Caco-2 (cell line): ENCODE data around the gene ACOT4. TPM values are rescaled to one million over a fixed set of nuclear protein-coding genes. Genes with fewer than 3 reads are reported as not detected.

Source experiments
- BruUV-seq: library from RNA; stranded (reverse); fragments of 400-500 nt; replicated peaks from 2 replicates; lab custom pipeline; 2021; lab: Mats Ljungman, UMichigan
- CTCF ChIA-PET: fragments of 300-600 bp; sonication (Branson Sonifier 250); formaldehyde crosslinking; loops from one replicate; lab custom pipeline; 2022; ENCODE audit warnings: antibody characterized with exemption; lab: Charles Lee
- POLR2A ChIA-PET: fragments of 300-600 bp; sonication (Branson Sonifier 250); formaldehyde crosslinking; loops from one replicate; lab custom pipeline; 2022; ENCODE audit warnings: antibody characterized with exemption; lab: Charles Lee
- DNase-seq, 2 experiments: peaks; one replicate each; pipeline versions ENCODE4 v3.0.0 to v3.0.0-alpha.2; 2020 to 2022
- H3K27me3 ChIP-seq: replicated peaks from 2 replicates; pipeline ENCODE4 v1.6.0; 2011; ENCODE audit warnings: low read length; ENCODE audit not compliant: control insufficient read depth, insufficient read depth
- H3K36me3 ChIP-seq: 2 replicates; pipeline ENCODE4 v1.5.1; 2011; ENCODE audit warnings: low read length; ENCODE audit not compliant: control insufficient read depth, insufficient read depth
- H3K4me1 ChIP-seq: fragments of 250-450 bp; sonication (Bioruptor Pico); 2 replicates; pipeline ENCODE4 v1.5.1; 2020; ENCODE audit warnings: mild to moderate bottlenecking
- H3K4me3 ChIP-seq: 2 replicates; pipeline ENCODE4 v1.5.1; 2011; ENCODE audit warnings: low read depth, mild to moderate bottlenecking, control low read depth, low read length
- H3K9me3 ChIP-seq: fragments of 250-450 bp; sonication (Bioruptor Pico); 2 replicates; pipeline ENCODE4 v1.5.1; 2020; ENCODE audit warnings: mild to moderate bottlenecking, moderate library complexity
- H3K27ac Mint-ChIP-seq: one replicate; pipeline ENCODE4 v1.8.0; 2022; ENCODE audit warnings: mixed read lengths; ENCODE audit not compliant: unreplicated experiment
- H3K27me3 Mint-ChIP-seq: one replicate; pipeline ENCODE4 v1.8.0; 2022; ENCODE audit warnings: mixed read lengths; ENCODE audit not compliant: insufficient read depth, unreplicated experiment
- H3K36me3 Mint-ChIP-seq: one replicate; pipeline ENCODE4 v1.8.0; 2022; ENCODE audit warnings: mild to moderate bottlenecking, mixed read lengths; ENCODE audit not compliant: insufficient read depth, unreplicated experiment
- H3K4me1 Mint-ChIP-seq: one replicate; pipeline ENCODE4 v1.8.0; 2022; ENCODE audit warnings: low read depth, mixed read lengths; ENCODE audit not compliant: unreplicated experiment
- H3K4me3 Mint-ChIP-seq: one replicate; pipeline ENCODE4 v1.8.0; 2022; ENCODE audit warnings: mild to moderate bottlenecking, moderate library complexity, mixed read lengths; ENCODE audit not compliant: unreplicated experiment
- H3K9me3 Mint-ChIP-seq: one replicate; pipeline ENCODE4 v1.8.0; 2022; ENCODE audit warnings: mixed read lengths; ENCODE audit not compliant: unreplicated experiment
- intact Hi-C: fragments of 100-400 bp; cut with micrococcal nuclease; formaldehyde crosslinking; loops from one replicate; pipeline ENCODE4 v1.10.0; 2022; ENCODE audit not compliant: unreplicated experiment
- total RNA-seq: library from RNA; stranded (reverse); gene quantifications from 2 replicates; pipeline ENCODE4 v1.2.3, GENCODE V29; 2022
- TF ChIP-seq, protein P1 (sequence below), 2 experiments: fragments of 200-600 bp in 1 of 2; IDR thresholded peaks; 1 replicate in 1 of 2; 2 replicates in 1 of 2; pipeline versions ENCODE4 v1.5.1 to v1.8.0; 2011 to 2022; ENCODE audit warnings: antibody characterized with exemption in 1 of 2, control low read depth in 1 of 2, inconsistent platforms in 1 of 2, low read depth in 1 of 2, low read length in 1 of 2, mild to moderate bottlenecking in 1 of 2, moderate library complexity in 1 of 2; ENCODE audit not compliant: insufficient read depth in 1 of 2, severe bottlenecking in 1 of 2, unreplicated experiment in 1 of 2

Gene ACOT4
- total RNA-seq, 1 experiment from 2014 or later = 3.2 TPM

DNA sequence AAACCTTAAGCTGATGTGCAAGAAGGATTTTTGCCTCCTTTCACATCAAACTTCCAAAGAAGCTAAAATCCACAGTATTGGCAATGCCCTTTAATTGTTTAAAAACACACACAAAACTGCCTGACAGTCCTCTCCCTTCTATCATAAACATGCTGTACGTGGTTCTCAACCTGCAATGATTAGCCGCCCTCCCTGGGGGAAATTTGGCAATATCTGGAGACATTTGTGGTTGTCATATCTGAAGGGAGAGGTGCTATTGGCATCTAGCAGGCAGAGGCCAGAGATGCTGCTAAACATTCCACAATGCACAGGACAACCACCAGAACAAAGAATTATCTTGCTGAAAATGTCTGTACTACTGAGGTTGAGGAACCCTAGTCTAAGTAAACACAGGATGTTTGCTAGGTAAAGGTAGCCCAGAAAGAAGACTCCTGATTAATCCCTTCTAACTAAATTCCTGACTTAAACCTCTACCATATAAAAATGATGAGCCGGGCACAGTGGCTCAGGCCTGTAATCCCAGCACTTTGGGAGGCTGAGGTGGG, 21.8 kb downstream of the ACOT4 start:
- POLR2A ChIA-PET = no interaction called here
- H3K4me1 ChIP-seq = peaks cover 8% of the 10 kb centered on the region
- peak overlapping the region; percentile 80 for H3K4me3 Mint-ChIP-seq

DNA sequence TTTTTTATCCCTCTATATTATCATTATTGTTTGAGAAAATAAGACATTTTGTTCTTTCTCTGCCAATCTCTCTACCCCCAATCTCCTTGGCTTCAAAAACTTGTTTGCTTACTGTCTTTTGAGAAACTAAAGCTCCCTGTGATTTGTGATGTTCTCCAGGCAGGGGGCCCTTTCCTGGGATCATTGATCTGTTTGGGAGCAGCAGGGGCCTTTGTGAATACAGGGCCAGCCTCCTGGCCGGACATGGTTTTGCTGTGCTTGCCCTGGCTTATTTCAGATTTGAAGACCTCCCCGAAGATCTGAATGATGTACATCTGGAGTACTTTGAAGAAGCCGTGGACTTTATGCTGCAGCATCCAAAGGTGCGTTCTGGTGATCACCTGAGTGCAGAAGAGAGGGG, 25.2 kb downstream of the ACOT4 start:
- POLR2A ChIA-PET = no interaction called here
- TF ChIP-seq, protein P1, sequence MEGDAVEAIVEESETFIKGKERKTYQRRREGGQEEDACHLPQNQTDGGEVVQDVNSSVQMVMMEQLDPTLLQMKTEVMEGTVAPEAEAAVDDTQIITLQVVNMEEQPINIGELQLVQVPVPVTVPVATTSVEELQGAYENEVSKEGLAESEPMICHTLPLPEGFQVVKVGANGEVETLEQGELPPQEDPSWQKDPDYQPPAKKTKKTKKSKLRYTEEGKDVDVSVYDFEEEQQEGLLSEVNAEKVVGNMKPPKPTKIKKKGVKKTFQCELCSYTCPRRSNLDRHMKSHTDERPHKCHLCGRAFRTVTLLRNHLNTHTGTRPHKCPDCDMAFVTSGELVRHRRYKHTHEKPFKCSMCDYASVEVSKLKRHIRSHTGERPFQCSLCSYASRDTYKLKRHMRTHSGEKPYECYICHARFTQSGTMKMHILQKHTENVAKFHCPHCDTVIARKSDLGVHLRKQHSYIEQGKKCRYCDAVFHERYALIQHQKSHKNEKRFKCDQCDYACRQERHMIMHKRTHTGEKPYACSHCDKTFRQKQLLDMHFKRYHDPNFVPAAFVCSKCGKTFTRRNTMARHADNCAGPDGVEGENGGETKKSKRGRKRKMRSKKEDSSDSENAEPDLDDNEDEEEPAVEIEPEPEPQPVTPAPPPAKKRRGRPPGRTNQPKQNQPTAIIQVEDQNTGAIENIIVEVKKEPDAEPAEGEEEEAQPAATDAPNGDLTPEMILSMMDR (IDR thresholded peaks at IDR 0.05; ENCODE audit: insufficient read depth in 1 of 2, low read depth in 1 of 2, low read length in 1 of 2, severe bottlenecking in 1 of 2, unreplicated experiment in 1 of 2) = no peak
- Mint-ChIP-seq H3K36me3 (no peaks in the 10 kb centered on the region), H3K27me3 (no peaks in the 10 kb centered on the region), H3K4me1 (peaks cover 5% of the 10 kb centered on the region), H3K4me3 (no peak overlapping the region), H3K9me3 (no peaks in the 10 kb centered on the region), H3K27ac (no peak overlapping the region)
- H3K9me3 ChIP-seq = no peaks in the 10 kb centered on the region
- no peaks in the 10 kb centered on the region for H3K36me3 ChIP-seq
- H3K4me1 ChIP-seq = peaks cover 8% of the 10 kb centered on the region
- DNase-seq = no peak
- intact Hi-C loops = no loop called here
- H3K4me3 ChIP-seq = no peak overlapping the region
- CTCF ChIA-PET = no interaction called here
- H3K27me3 ChIP-seq = no peaks in the 10 kb centered on the region
- no TSS peak for BruUV-seq

More for the DNA sequence above, 21.8 kb downstream of the ACOT4 start:
- no peaks in the 10 kb centered on the region for H3K36me3 ChIP-seq
- DNase-seq = no peak
- no peaks in the 10 kb centered on the region for H3K27me3 Mint-ChIP-seq
- H3K27me3 ChIP-seq = no peaks in the 10 kb centered on the region
- H3K27ac Mint-ChIP-seq = no peak overlapping the region
- CTCF ChIA-PET = interaction anchor here (0.7 to 1.5 kb wide), 3 partner anchors 20 to 44 kb away, joined by 7 to 12 read pairs (median 7); partner anchors contain the start of gene ACOT2
- no peaks in the 10 kb centered on the region for H3K36me3 Mint-ChIP-seq
- H3K4me1 Mint-ChIP-seq = peaks cover 5% of the 10 kb centered on the region
- no TSS peak for BruUV-seq
- intact Hi-C loops = loop anchor here (2.0 kb wide), 1 partner anchor 15 kb away; no protein-coding TSS in a partner anchor
- no peak overlapping the region for H3K4me3 ChIP-seq
- TF ChIP-seq, protein P1 (IDR thresholded peaks at IDR 0.05; ENCODE audit: insufficient read depth in 1 of 2, low read depth in 1 of 2, low read length in 1 of 2, severe bottlenecking in 1 of 2, unreplicated experiment in 1 of 2) = no peak
- H3K9me3 ChIP-seq = no peaks in the 10 kb centered on the region
- no peaks in the 10 kb centered on the region for H3K9me3 Mint-ChIP-seq

DNA sequence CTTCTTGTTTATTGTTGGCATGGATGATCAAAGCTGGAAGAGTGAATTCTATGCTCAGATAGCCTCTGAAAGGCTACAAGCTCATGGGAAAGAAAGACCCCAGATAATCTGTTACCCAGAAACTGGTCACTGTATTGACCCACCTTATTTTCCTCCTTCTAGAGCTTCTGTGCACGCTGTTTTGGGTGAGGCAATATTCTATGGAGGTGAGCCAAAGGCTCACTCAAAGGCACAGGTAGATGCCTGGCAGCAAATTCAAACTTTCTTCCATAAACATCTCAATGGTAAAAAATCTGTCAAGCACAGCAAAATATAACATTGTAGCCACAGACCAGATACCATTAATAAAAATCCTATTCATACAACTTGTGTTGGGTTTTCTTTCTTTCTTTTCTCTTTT, 27.9 kb downstream of the ACOT4 start:
- Histone ChIP-seq H3K27me3 (no peaks in the 10 kb centered on the region), H3K4me1 (no peaks in the 10 kb centered on the region), H3K36me3 (no peaks in the 10 kb centered on the region), H3K4me3 (no peak overlapping the region), H3K9me3 (no peaks in the 10 kb centered on the region)
- Mint-ChIP-seq H3K4me1 (no peaks in the 10 kb centered on the region), H3K27me3 (no peaks in the 10 kb centered on the region), H3K9me3 (no peaks in the 10 kb centered on the region), H3K4me3 (no peak overlapping the region), H3K27ac (no peak overlapping the region), H3K36me3 (no peaks in the 10 kb centered on the region)
- TF ChIP-seq, protein P1 (IDR thresholded peaks at IDR 0.05; ENCODE audit: insufficient read depth in 1 of 2, low read depth in 1 of 2, low read length in 1 of 2, severe bottlenecking in 1 of 2, unreplicated experiment in 1 of 2) = no peak
- POLR2A ChIA-PET = interaction anchor here (0.5 kb wide), 1 partner anchor 328 kb away, joined by 3 read pairs; no protein-coding TSS in a partner anchor
- BruUV-seq = no TSS peak
- intact Hi-C loops = no loop called here
- CTCF ChIA-PET = interaction anchor here (0.9 kb wide), 1 partner anchor 49 kb away, joined by 4 read pairs; no protein-coding TSS in a partner anchor
- no peak for DNase-seq
